ENCODE measurements around the gene STXBP4.

The STXBP4 gene

DNA sequence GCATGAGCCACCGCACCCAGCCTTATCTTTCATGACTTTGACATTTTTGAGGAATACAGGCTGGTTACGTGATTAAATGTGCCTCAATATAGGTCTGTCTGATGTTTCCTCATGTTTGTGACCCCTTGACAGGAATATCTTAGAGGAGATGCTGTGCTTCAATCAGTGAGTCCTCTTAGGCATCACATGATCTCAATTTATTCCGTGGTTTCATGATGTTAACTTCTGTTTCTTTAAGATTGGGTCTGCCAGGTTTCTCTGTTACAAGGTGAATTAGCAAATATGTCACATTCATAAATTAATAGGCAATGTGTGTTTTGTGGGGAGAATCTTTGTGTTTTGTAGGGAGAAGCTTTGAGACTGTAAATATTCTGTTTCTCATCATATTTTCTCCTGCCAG is 3.3 kb downstream of the STXBP4 start:
- no peak for DNase-seq

DNA sequence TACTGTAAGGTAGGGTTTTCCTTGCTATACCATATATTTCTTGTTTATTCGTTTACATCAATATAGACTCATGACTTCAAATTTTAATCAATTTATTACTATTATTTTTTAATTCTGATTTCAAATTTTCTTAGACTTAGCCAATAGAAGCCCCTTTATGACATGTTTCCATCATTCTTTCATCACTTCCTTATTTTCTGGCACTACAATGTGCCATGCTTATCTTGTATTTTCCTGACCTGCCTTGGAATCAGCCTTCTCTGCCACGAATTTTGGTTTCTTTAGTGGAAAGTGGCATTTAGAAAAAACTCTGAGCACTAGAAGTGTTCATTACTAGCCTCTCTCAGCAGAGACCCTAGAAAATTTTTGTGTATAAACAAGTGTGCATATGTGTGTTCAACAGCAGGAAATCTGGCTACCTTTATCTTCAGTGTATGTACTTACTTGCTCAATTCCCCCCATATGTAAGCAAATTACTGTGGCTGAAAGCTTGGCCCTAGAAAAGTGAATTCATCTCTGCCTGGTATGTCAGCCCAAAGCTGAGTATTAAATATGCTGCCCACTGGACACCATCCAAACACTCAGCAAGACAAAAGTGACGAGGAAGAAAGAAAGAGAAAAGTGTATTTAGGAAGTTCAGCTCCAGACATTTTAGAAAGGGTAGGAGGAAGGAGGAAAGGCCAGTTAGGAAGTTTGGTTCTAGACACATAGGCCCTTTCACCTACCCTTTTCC is 4.0 kb downstream of the STXBP4 start:
- no peak for DNase-seq

GRCh38 chr17:54974759-54975158 is 6.2 kb downstream of the STXBP4 start:
- no peak for DNase-seq

- no peak for DNase-seq
Measured at GRCh38 chr17:54976316-54976715, 7.8 kb downstream of the STXBP4 start.

DNA sequence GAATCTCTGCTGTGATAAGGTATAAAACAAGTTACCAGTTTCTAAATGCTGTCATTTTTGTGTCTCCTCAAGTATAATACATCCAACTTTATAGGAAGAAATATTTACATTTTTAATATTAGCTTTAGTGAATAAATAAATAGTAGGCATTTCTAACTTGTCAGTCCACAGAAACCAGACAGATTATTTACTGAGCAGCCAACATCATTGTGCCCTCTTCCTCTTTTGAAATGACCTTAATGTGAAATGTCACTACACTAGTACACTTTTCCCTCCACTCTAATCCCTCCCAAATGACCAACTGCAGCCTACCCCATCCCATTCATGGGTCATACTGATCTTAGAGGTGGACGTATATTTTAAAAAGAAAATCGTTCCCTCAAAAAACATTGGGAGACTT is 9.2 kb downstream of the STXBP4 start:
- DNase-seq, result no peak

- DNase-seq, result no peak
Measured at GRCh38 chr17:54979657-54980056, 11.1 kb downstream of the STXBP4 start.

GRCh38 chr17:54980375-54980774 is 11.8 kb downstream of the STXBP4 start:
- no peak for DNase-seq

DNA sequence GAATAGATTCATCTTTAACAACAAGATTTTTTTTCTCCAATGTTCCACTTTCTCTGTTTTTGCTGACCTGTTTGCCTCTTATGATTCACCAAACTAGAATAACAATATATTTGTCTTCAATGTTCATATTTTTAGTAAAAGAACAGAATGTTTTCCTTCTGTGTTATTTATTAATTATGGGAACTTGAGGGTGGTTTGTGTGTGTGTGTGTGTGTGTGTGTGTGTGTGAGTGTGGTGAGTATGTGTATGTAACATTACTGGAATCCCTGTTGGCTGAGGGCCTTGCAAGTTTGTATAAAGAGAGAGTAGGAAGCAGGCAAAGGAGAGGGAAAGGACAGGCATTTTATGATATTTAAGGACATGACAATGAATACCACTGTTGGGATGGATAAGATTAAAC is 13.8 kb downstream of the STXBP4 start:
- no peak for DNase-seq

GRCh38 chr17:54983260-54983659 is 14.7 kb downstream of the STXBP4 start:
- no peak for DNase-seq

DNA sequence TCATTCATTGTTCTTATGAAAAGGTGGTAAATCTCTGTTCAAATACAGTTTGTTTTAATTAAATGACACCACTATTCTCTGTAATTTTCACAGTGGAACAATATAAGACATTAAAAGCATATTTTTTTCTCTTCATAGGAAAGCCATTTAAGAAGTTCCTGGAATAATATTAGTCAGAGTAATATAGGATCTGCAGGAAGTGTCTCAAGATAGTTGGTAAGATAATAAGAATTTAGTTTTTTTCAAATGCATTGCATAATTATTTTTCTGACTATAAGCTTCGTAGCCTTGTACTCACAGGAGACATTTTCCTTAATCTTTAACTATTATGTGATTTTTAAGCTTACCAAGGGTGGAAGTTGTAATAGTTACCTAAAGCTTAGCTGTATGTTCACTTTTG is 16.9 kb downstream of the STXBP4 start:
- DNase-seq, result no peak

DNA sequence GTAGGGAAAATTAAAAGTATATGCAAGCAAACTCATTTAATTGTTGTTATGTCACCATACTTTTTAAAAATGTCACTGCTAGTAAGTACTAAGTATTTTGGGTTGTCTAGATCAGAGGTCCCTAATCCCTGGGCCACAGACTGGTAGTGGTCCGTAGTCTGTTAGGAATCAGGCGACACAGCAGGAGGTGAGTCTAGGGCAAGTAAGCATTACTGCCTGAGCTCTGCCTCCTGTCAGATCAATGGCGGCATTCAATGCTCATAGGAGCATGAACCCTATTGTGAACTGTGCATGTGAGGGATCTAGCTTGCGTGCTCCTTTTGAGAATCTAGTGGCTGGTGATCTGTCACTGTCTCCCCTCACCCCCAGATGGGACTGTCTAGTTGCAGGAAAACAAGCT is 21.6 kb downstream of the STXBP4 start:
- DNase-seq, result no peak

DNA sequence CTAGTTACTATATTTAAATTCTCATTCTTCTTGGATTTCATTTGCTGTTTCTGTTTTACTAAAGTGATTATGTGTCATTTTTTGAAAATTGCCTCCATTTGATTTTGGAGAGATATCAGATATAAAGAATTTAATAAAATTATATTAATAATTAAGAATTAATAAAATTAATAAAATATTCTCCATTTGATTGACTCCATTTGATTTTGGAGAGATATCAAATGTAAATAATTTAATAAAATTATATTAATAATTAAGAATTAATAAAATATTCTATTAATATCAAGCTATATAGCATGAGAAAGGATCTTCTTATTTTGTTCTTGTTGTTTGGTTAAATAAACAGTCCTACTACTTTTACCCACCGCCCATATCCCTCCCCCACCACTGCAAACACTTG is 23.0 kb downstream of the STXBP4 start:
- DNase-seq, result no peak

DNA sequence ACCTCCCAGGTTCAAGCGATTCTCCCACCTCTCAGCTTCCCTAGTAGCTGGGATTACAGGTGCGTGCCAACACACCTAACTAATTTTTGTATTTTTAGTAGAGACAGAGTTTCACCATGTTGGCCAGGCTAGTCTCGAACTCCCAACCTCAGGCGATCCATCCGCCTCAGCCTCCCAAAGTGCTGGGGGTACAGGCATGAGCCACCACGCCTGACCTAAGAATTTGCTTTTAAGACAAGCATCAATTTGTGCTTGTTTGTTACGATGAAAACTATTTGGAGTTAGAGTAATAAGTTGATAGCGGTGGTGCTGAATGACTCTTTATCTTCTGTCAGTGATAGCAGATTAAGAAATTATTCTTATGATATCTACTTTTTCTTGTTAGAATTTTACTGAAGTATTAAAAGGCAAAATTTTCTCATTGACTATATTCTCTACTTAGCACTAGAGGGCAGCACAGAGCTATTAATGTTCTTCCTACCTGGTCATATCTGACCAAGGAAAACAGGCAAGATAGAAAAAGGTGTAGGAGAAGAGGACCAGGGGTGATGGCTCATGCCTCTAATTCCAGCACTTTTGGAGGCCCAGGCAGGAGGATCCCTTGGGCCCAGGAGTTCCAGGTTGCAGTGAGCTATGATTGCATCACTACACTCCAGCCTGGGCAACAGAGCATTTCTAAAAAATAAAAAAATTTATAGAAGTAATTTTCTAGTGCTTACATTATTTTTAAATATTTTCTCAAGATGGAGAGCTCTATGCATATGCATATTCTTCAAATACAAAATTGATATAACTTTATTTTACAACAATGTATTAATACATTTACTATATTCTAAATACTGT is 24.5 kb downstream of the STXBP4 start:
- peak; percentile 46 for DNase-seq

- no peak for DNase-seq
Measured at GRCh38 chr17:54996441-54996840, 27.9 kb downstream of the STXBP4 start.

DNA sequence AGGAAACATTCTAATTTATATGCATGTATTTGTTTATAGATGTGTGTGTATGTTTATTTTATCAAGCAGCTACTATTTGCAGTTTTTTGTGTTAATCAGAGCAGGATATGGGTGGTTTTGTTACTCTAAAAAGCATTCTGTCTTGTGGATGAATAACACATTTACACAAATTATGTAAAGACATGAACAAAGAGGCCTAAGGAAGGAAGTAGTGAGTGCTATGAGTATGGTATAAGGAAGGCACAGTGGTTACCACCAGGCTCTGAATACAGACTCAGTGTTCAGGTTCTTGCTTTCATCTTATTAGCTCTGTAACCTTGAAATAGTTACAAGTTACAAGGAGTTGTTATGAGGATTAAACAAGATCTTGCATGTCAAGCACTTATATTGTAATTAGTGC is 33.9 kb downstream of the STXBP4 start:
- no peak for DNase-seq

- no peak for DNase-seq
Measured at GRCh38 chr17:55004484-55004883, 35.9 kb downstream of the STXBP4 start.

DNA sequence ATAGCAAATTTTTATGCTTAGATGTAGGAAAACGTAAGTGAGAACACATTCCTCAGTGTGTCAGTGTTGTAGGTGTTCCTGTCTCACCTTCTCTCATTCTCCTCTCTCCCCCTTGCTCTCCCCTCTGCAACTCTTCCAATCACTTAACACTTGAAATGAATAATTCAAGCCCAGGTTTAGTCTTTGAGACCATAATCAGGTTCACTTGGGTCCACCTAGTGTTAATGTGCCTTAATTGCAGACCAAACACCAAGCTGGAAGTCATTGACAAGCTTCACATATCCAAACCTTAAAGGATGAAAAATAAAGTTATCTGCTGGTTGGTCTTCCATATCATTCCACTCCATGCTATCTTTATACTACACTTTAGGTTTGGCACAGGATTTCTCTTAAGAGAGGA is 37.0 kb downstream of the STXBP4 start:
- no peak for DNase-seq

DNA sequence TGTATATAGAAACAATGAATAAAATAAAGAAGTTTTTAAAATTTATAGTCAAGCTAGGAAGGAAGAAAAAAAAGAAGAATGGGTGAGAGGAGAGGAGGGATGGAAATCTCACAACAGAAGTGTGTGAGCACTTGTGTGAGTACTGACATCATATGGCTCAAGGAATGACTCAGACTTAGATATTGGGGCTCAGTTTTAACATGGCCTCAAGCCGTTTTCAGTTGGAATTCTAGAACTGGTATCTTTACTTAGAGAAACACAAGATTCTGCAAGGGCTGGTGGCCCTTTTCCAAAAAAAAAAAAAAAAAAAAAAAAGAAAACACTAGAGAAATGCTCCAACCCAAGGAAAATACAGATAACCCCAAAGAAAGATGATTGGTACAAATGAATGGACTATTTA is 55.1 kb downstream of the STXBP4 start:
- DNase-seq, result no peak

GRCh38 chr17:55037828-55038227 is 69.3 kb downstream of the STXBP4 start:
- DNase-seq, result no peak

DNA sequence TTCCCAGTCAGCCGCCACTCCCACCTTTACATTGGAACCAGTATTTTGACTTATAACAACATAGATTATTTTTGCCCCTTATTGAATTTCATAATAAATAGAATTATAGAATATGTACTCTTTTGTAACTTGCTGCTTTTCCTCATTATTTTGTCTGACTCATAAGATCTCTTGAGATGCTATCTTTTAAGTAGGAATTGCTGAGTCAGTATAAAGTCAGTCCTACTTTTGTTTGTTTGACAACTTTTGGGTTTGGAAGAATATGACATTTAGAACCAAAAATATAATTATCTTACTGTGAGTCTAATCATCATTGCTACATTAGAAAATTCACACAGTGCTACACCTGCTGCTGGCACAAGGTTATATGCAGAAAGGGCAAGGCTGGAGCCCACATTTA is 69.7 kb downstream of the STXBP4 start:
- no peak for DNase-seq

DNA sequence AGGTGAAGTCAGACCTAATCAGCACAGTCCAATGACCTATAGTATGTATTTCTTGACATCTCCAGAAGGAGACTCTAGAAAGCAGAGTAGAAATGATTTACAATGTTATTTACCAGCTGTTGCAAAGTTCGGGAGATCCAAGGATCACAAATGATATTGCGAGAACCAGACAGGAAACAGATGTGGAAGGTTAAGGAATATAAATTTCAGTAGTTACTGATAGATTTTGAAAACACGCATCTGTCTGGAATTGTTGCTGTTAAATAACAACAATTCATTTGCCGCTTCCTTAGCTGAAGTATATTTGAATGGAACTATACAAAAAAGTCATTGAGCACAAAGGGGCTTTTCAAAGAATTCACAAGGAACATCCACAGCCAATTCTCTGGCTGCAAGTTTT is 72.0 kb downstream of the STXBP4 start:
- DNase-seq, result no peak

DNA sequence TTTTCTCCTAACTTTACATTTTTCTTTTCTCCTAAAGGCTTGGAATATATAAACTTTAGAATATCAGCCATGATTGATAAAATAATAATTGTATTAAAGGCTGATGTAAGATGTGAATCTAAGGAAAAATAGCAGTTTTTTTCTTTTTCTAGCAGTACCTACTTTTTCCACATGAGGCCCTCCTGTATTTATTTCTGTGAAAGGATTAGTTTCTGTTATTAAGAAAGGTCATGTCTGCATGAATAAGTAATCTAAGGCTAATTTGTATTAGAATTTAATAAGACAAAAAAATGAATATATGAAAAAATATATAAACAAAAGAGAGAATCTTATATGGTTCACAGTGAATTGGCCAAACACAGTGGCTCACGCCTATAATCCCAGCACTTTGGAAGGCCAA is 85.3 kb downstream of the STXBP4 start:
- DNase-seq, result no peak

DNA sequence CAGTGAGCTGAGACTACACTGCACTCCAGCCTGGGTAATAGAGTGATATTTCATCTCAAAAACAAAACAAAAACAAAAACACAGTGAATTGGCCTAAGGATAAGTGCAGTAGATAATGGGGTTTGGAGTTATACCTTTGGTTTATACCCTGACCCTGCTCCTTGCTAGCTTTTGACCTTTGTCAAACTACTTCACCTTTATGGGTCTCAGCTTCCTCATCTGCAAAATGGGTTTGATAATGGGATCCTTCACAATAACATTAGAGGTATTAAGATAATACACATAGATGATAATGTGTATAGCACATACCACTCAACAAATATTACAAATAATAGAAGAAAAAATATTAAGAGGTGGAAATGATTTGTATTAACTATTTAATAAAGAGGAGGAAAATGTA is 85.9 kb downstream of the STXBP4 start:
- DNase-seq, result no peak

DNA sequence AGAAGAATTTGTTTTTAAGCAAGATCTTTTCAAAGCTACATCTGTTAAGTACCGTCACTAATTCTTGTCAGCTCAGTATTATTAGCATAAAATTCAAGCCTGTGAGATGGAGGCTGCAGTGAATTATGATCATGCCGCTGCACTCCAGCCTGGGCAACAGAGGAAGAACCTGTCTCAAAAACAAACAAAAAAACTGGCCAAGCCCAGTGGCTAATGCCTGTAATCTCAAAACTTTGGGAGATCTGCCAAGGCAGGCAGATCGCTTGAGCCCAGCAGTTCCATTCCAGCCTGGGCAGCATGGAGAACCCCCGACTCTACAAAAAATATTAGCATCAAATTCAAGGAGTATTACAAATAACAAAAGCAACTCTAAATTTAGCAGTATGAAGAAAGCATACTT is 88.0 kb downstream of the STXBP4 start:
- peak; percentile 27 for DNase-seq

DNA sequence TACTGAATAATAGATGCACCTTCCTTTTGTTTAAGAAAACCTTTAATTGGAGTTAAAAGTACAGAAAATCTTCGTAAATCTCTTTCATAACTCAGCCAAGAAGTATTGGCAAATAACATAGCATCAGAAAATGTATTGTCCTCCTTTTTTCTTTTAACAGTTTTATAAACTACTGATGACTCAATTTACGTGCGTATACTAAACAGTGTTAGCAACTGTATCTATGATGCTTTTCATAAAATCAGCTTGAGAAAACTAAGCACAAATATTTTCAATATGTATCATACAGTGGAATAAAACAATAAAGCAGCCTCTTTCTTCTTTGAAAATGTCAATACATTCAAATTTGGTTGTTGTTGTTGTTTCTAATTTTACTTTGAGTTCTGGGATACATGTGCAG is 88.6 kb downstream of the STXBP4 start:
- no peak for DNase-seq

All from DMS79 treated with DMSO at 0.1 percent for 48 hours (cell line).